ENCODE results near the gene DMPK. TPM values are rescaled to one million over a fixed set of nuclear protein-coding genes. Genes with fewer than 3 reads are reported as not detected.

The DMPK gene
- total and polyA plus RNA-seq, 2 donors (not counting 1 experiment from before 2014, with no cell fraction given): 54.7 to 115 TPM

GRCh38 chr19:45761714-45762113 lies 20.6 kb downstream of the DMPK start:
- DNase-seq (ENCODE audit: low read depth in 2 of 2): no peak
- Histone ChIP-seq H3K27me3 (ENCODE audit: control insufficient read depth, insufficient read depth, low read length) (no peaks in the 10 kb centered on the region), H4K20me1 (ENCODE audit: control insufficient read depth, extremely low read depth, insufficient read depth, low read length) (no peaks in the 10 kb centered on the region), H3K9me3 (ENCODE audit: control insufficient read depth, insufficient read depth, low read depth, low read length) (no peaks in the 10 kb centered on the region), H3K4me2 (ENCODE audit: extremely low read depth, insufficient read depth, low read length) (no peak overlapping the region), H3K27ac (ENCODE audit: insufficient read depth, low read length) (no peak overlapping the region), H3K79me2 (ENCODE audit: control insufficient read depth, insufficient read depth, low read length) (peaks cover 4% of the 10 kb centered on the region), H3K9ac (ENCODE audit: insufficient read depth, low read length) (no peak overlapping the region), H3K36me3 (ENCODE audit: control insufficient read depth, insufficient read depth, low read length) (peaks cover 2% of the 10 kb centered on the region), H3K4me3 (replicated peaks in 1 of 4; ENCODE audit: control extremely low read depth in 1 of 4, insufficient read depth in 1 of 4, low read depth in 3 of 4, low read length in 4 of 4) (no peak overlapping the region), H3K4me1 (ENCODE audit: control insufficient read depth, extremely low read depth, insufficient read depth, low read length) (peaks cover 15% of the 10 kb centered on the region), H2AFZ (ENCODE audit: low read length) (no peak overlapping the region)
- TF ChIP-seq EZH2 (IDR thresholded peaks at IDR 0.05; ENCODE audit: low read length, missing control alignments): no peak
- TF ChIP-seq, protein P1, sequence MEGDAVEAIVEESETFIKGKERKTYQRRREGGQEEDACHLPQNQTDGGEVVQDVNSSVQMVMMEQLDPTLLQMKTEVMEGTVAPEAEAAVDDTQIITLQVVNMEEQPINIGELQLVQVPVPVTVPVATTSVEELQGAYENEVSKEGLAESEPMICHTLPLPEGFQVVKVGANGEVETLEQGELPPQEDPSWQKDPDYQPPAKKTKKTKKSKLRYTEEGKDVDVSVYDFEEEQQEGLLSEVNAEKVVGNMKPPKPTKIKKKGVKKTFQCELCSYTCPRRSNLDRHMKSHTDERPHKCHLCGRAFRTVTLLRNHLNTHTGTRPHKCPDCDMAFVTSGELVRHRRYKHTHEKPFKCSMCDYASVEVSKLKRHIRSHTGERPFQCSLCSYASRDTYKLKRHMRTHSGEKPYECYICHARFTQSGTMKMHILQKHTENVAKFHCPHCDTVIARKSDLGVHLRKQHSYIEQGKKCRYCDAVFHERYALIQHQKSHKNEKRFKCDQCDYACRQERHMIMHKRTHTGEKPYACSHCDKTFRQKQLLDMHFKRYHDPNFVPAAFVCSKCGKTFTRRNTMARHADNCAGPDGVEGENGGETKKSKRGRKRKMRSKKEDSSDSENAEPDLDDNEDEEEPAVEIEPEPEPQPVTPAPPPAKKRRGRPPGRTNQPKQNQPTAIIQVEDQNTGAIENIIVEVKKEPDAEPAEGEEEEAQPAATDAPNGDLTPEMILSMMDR (conservative IDR thresholded peaks at IDR 0.05 in 1 of 2, IDR thresholded peaks at IDR 0.05 in 1 of 2; ENCODE audit: low read depth in 1 of 2, low read length in 2 of 2): no peak

GRCh38 chr19:45758921-45759320 lies 23.4 kb downstream of the DMPK start:
- H3K36me3 ChIP-seq (ENCODE audit: control insufficient read depth, insufficient read depth, low read length): no peaks in the 10 kb centered on the region
- H3K4me3 ChIP-seq (replicated peaks in 1 of 4; ENCODE audit: control extremely low read depth in 1 of 4, insufficient read depth in 1 of 4, low read depth in 3 of 4, low read length in 4 of 4): no peak overlapping the region
- TF ChIP-seq, protein P1 (conservative IDR thresholded peaks at IDR 0.05 in 1 of 2, IDR thresholded peaks at IDR 0.05 in 1 of 2; ENCODE audit: low read depth in 1 of 2, low read length in 2 of 2): no peak
- TF ChIP-seq EZH2 (IDR thresholded peaks at IDR 0.05; ENCODE audit: low read length, missing control alignments): no peak
- H3K9ac ChIP-seq (ENCODE audit: insufficient read depth, low read length): no peak overlapping the region
- H3K9me3 ChIP-seq (ENCODE audit: control insufficient read depth, insufficient read depth, low read depth, low read length): no peaks in the 10 kb centered on the region
- H3K27me3 ChIP-seq (ENCODE audit: control insufficient read depth, insufficient read depth, low read length): no peaks in the 10 kb centered on the region
- no peaks in the 10 kb centered on the region for H3K79me2 ChIP-seq (ENCODE audit: control insufficient read depth, insufficient read depth, low read length)
- no peak overlapping the region for H2AFZ ChIP-seq (ENCODE audit: low read length)
- no peak for DNase-seq (ENCODE audit: low read depth in 2 of 2)
- H3K4me1 ChIP-seq (ENCODE audit: control insufficient read depth, extremely low read depth, insufficient read depth, low read length): no peaks in the 10 kb centered on the region
- H4K20me1 ChIP-seq (ENCODE audit: control insufficient read depth, extremely low read depth, insufficient read depth, low read length): no peaks in the 10 kb centered on the region
- H3K4me2 ChIP-seq (ENCODE audit: extremely low read depth, insufficient read depth, low read length): no peak overlapping the region
- no peak overlapping the region for H3K27ac ChIP-seq (ENCODE audit: insufficient read depth, low read length)

DNA sequence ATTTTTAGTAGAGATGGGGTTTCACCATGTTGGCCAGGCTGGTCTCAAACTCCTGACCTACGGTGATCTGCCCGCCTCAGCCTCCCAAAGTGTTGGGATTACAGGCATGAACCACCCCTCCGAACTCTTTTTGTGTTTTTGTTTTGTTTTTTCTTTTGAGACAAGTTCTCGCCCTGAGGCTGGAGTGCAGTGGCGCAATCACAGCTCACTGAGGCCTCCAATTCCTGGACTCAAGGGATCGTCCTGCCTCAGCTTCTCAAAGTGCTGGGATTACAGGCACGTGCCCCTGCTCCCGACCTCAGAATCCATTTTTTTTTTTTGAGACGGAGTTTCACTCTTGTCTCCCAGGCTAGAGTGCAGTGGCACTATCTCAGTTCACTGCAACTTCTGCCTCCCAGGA lies 24.6 kb downstream of the DMPK start:
- H3K4me2 ChIP-seq (ENCODE audit: extremely low read depth, insufficient read depth, low read length): no peak overlapping the region
- DNase-seq (ENCODE audit: low read depth in 2 of 2): no peak
- H3K36me3 ChIP-seq (ENCODE audit: control insufficient read depth, insufficient read depth, low read length): no peaks in the 10 kb centered on the region
- no peak for TF ChIP-seq EZH2 (IDR thresholded peaks at IDR 0.05; ENCODE audit: low read length, missing control alignments)
- TF ChIP-seq, protein P1 (conservative IDR thresholded peaks at IDR 0.05 in 1 of 2, IDR thresholded peaks at IDR 0.05 in 1 of 2; ENCODE audit: low read depth in 1 of 2, low read length in 2 of 2): no peak
- H3K27ac ChIP-seq (ENCODE audit: insufficient read depth, low read length): no peak overlapping the region
- H3K27me3 ChIP-seq (ENCODE audit: control insufficient read depth, insufficient read depth, low read length): no peaks in the 10 kb centered on the region
- H3K79me2 ChIP-seq (ENCODE audit: control insufficient read depth, insufficient read depth, low read length): no peaks in the 10 kb centered on the region
- no peak overlapping the region for H3K9ac ChIP-seq (ENCODE audit: insufficient read depth, low read length)
- no peaks in the 10 kb centered on the region for H3K4me1 ChIP-seq (ENCODE audit: control insufficient read depth, extremely low read depth, insufficient read depth, low read length)
- H2AFZ ChIP-seq (ENCODE audit: low read length): no peak overlapping the region
- H3K9me3 ChIP-seq (ENCODE audit: control insufficient read depth, insufficient read depth, low read depth, low read length): no peaks in the 10 kb centered on the region
- no peaks in the 10 kb centered on the region for H4K20me1 ChIP-seq (ENCODE audit: control insufficient read depth, extremely low read depth, insufficient read depth, low read length)
- no peak overlapping the region for H3K4me3 ChIP-seq (replicated peaks in 1 of 4; ENCODE audit: control extremely low read depth in 1 of 4, insufficient read depth in 1 of 4, low read depth in 3 of 4, low read length in 4 of 4)

Data from fibroblast of lung (primary cell).